ENCODE data around the gene GABRP. TPM values are rescaled to one million over a fixed set of nuclear protein-coding genes. Genes with fewer than 3 reads are reported as not detected.

GABRP gene
- total and polyA plus RNA-seq, 11 donors, result 0.08 to 2.9 (median 0.23) TPM; not detected in 3

DNA sequence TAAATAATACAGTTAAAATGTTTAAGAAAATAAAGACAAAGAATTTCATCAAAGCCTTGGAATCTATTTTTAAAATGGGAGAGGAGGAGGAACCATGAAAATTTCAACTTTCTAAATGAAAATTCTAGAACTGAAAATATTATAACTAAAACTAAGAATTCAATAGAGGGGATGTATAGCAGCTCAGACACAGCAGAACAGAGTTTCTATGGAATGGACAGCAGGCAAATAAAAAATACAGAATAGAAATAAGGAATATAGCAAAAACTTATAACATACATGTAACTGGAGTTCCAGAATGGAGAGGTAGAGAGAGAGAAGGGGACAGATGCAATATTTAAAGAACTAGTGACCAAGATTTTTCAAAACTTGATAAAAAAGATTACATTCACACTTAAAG lies 76.9 kb downstream of the GABRP start:
- TF ChIP-seq CTCF (IDR thresholded peaks at IDR 0.05) (no peak), POLR2A (IDR thresholded peaks at IDR 0.05) (no peak)
- Histone ChIP-seq H3K9me3 (peaks cover 0 to 27% (median 16%) of the 10 kb centered on the region in 12 donors), H3K4me3 (no peak overlapping the region), H3K4me1 (peaks cover 0 to 16% (median 5%) of the 10 kb centered on the region in 12 donors), H3K36me3 (no peaks in the 10 kb centered on the region), H3K27ac (no peak overlapping the region), H3K27me3 (peaks cover 0 to 8% (median 0%) of the 10 kb centered on the region in 9 donors)
- DNase-seq (no peak), ATAC-seq (no peak)
- intact Hi-C loops (cut with DNase I), result loop anchor here in 1 of 10 donors (10.0 kb wide), 1 partner anchor 116 kb away; no protein-coding TSS in a partner anchor

- TF ChIP-seq CTCF (IDR thresholded peaks at IDR 0.05) (no peak), POLR2A (IDR thresholded peaks at IDR 0.05) (no peak)
- Histone ChIP-seq H3K27ac (no peak overlapping the region), H3K9me3 (peaks cover 0 to 27% (median 16%) of the 10 kb centered on the region in 12 donors), H3K4me3 (peak overlapping the region in 6 of 12 donors; percentile 59 to 85 (median 76)), H3K36me3 (no peaks in the 10 kb centered on the region), H3K27me3 (peaks cover 0 to 8% (median 0%) of the 10 kb centered on the region in 9 donors), H3K4me1 (peaks cover 0 to 16% (median 5%) of the 10 kb centered on the region in 12 donors)
- no peak for DNase-seq
- ATAC-seq, result no peak
- intact Hi-C loops (cut with DNase I), result loop anchor here in 1 of 10 donors (10.0 kb wide), 1 partner anchor 116 kb away; no protein-coding TSS in a partner anchor
- 86 to 94% (median 93%) methylated on average over 5 of the region's 5 CpGs for WGBS, 4 donors
These were observed 77.5 kb downstream of the GABRP start for GRCh38 chr5:170860818-170861666.

DNA sequence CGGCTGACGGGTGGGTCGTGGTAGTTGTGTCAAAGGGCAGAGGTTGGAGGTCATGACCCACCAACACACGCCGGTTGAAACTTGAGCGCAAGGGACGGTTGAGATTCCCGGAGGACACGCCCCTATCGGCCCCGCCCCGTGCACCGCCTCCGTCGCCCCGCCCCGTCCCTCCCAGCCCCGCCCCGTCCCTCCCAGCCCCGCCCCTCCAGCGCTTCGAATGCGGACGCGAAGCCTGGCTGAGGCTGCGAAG lies 78.1 kb downstream of the GABRP start:
- peaks cover 0 to 27% (median 16%) of the 10 kb centered on the region in 12 donors for H3K9me3 ChIP-seq
- intact Hi-C loops (cut with DNase I), result loop anchor here in 1 of 10 donors (10.0 kb wide), 1 partner anchor 117 kb away; no protein-coding TSS in a partner anchor
- no peaks in the 10 kb centered on the region for H3K36me3 ChIP-seq
- ATAC-seq (no peak), DNase-seq (peak in 4 of 5 donors; percentile 26 to 58 (median 49))
- H3K4me1 ChIP-seq, result peaks cover 0 to 16% (median 5%) of the 10 kb centered on the region in 12 donors
- peak overlapping the region; percentile 59 to 91 (median 77) for H3K4me3 ChIP-seq
- TF ChIP-seq POLR2A (IDR thresholded peaks at IDR 0.05) (no peak), CTCF (IDR thresholded peaks at IDR 0.05) (no peak)
- WGBS, 4 donors, result 8 to 37% (median 22%) methylated on average over 8 to 26 of the region's 26 CpGs
- peaks cover 0 to 8% (median 0%) of the 10 kb centered on the region in 9 donors for H3K27me3 ChIP-seq
- H3K27ac ChIP-seq, result peak overlapping the region in 2 of 12 donors; percentile 32 to 67
